HepG2 (cell line): ENCODE results near the gene NBL1. TPM values are rescaled to one million over a fixed set of nuclear protein-coding genes. Genes with fewer than 3 reads are reported as not detected.

Source experiments
- ATAC-seq: fragments of 200-7000 bp; cut with Tn5 transposase; 3 replicates; pipeline ENCODE4 v1.9.1; 2020; ENCODE audit warnings: mild to moderate bottlenecking, moderate library complexity
- BruUV-seq: library from RNA; stranded (reverse); fragments of 400-500 nt; replicated peaks from 2 replicates; lab custom pipeline; 2021; lab: Mats Ljungman, UMichigan
- CTCF ChIA-PET: fragments of 300-600 bp; formaldehyde crosslinking; extraction: SDS; loops from one replicate; lab custom pipeline; 2021; ENCODE audit warnings: low total read pairs, inconsistent platforms, low intra/inter-chr PET ratio; lab: Yijun Ruan, JAX
- POLR2A ChIA-PET: fragments of 350-600 bp; sonication (Branson Sonifier 250); formaldehyde crosslinking; loops from one replicate; lab custom pipeline; 2020; ENCODE audit warnings: antibody characterized with exemption, inconsistent platforms; lab: Yijun Ruan, JAX
- DNase-seq: peaks from one replicate; pipeline ENCODE4 v3.0.0-alpha.2; 2015; ENCODE audit warnings: low spot score
- FAIRE-seq: peaks from 3 replicates; lab custom pipeline; 2011; peaks lifted over from hg19 to GRCh38; lab: Jason Lieb, UNC
- H2AFZ ChIP-seq: one replicate; pipeline ENCODE4 v1.6.1; 2011; ENCODE audit warnings: low read length, inconsistent platforms
- H3K27ac ChIP-seq: fragments of 300-600 bp; 3 replicates; pipeline ENCODE4 v1.8.0; 2011; ENCODE audit warnings: mixed run types, mild to moderate bottlenecking, mixed read lengths, low read length, inconsistent platforms; ENCODE audit not compliant: insufficient read depth; ENCODE audit errors: extremely low read length
- H3K27me3 ChIP-seq, 2 experiments: fragments of 200-600 bp in 1 of 2; 2 replicates in 1 of 2; 3 replicates in 1 of 2; pipeline versions ENCODE4 v1.6.0 to v1.8.0; 2011; ENCODE audit warnings: low read length in 2 of 2, mild to moderate bottlenecking in 2 of 2, moderate library complexity in 2 of 2, inconsistent platforms in 1 of 2; ENCODE audit not compliant: insufficient read depth in 2 of 2, control insufficient read depth in 1 of 2
- H3K36me3 ChIP-seq, 2 experiments: fragments of 200-600 bp in 1 of 2; replicated peaks in 1 of 2; 2 replicates in 1 of 2; 3 replicates in 1 of 2; pipeline versions ENCODE4 v1.5.1 to v1.8.0; 2011; ENCODE audit warnings: low read length in 2 of 2, inconsistent platforms in 1 of 2; ENCODE audit not compliant: insufficient read depth in 2 of 2, control insufficient read depth in 1 of 2
- H3K4me1 ChIP-seq: 2 replicates; pipeline ENCODE4 v1.5.1; 2012; ENCODE audit warnings: low read length, inconsistent platforms; ENCODE audit not compliant: insufficient read depth
- H3K4me2 ChIP-seq: 2 replicates; pipeline ENCODE4 v1.6.0; 2011; ENCODE audit warnings: low read depth, low read length, inconsistent platforms
- H3K4me3 ChIP-seq, 3 experiments: fragments of 200-600 bp in 1 of 3; sonication (generic), shearing (Covaris generic) in 1 of 3; replicated peaks in 1 of 3; 2 replicates each; pipeline ENCODE4 v1.5.1; 2011 to 2016; ENCODE audit warnings: low read length in 3 of 3, inconsistent platforms in 2 of 3, low read depth in 2 of 3, mild to moderate bottlenecking in 2 of 3, control low read depth in 1 of 3, mixed read lengths in 1 of 3; ENCODE audit not compliant: insufficient read depth in 1 of 3
- H3K79me2 ChIP-seq: one replicate; pipeline ENCODE4 v1.6.1; 2011; ENCODE audit warnings: low read length, inconsistent platforms; ENCODE audit not compliant: insufficient read depth
- H3K9ac ChIP-seq: 2 replicates; pipeline ENCODE4 v1.6.0; 2011; ENCODE audit warnings: mild to moderate bottlenecking, low read depth, low read length, inconsistent platforms; ENCODE audit not compliant: insufficient read depth
- H3K9me3 ChIP-seq: 2 replicates; pipeline ENCODE4 v1.5.1; 2012; ENCODE audit warnings: mild to moderate bottlenecking, low read length
- H4K20me1 ChIP-seq: 2 replicates; pipeline ENCODE4 v1.6.0; 2011; ENCODE audit warnings: inconsistent platforms, mild to moderate bottlenecking, low read length, moderate library complexity; ENCODE audit not compliant: insufficient read depth
- KAT7 ChIP-seq: IDR thresholded peaks from 2 replicates; pipeline ENCODE4 v1.6.1; 2018; ENCODE audit warnings: borderline replicate concordance, missing compliant biosample characterization
- MTF2 ChIP-seq: sonication (generic); formaldehyde crosslinking; IDR thresholded peaks from 2 replicates; pipeline ENCODE4 v1.5.0; 2020; ENCODE audit warnings: missing genetic modification reagents, borderline replicate concordance
- PPARG ChIP-seq: conservative IDR thresholded peaks from 2 replicates; pipeline ENCODE4 v1.6.1; 2016; ENCODE audit warnings: missing biosample characterization, missing genetic modification reagents
- TSC22D2 ChIP-seq: sonication (generic); formaldehyde crosslinking; IDR thresholded peaks from 2 replicates; pipeline ENCODE4 v1.5.1; 2020; ENCODE audit warnings: missing genetic modification reagents, mild to moderate bottlenecking, borderline replicate concordance
- ZNF205 ChIP-seq: IDR thresholded peaks from 2 replicates; pipeline ENCODE4 v1.6.1; 2018; ENCODE audit warnings: missing biosample characterization, missing genetic modification reagents
- ZNF317 ChIP-seq: sonication (generic); formaldehyde crosslinking; IDR thresholded peaks from 2 replicates; pipeline ENCODE4 v1.5.0; 2020; ENCODE audit warnings: mild to moderate bottlenecking, missing genetic modification reagents
- ZNF605 ChIP-seq: sonication (generic); formaldehyde crosslinking; IDR thresholded peaks from 2 replicates; pipeline ENCODE4 v1.8.0; 2022; ENCODE audit warnings: mild to moderate bottlenecking, missing genetic modification reagents
- ZNF607 ChIP-seq: sonication (generic); formaldehyde crosslinking; IDR thresholded peaks from 2 replicates; pipeline ENCODE4 v1.5.1; 2020; ENCODE audit warnings: missing genetic modification reagents, mild to moderate bottlenecking, borderline replicate concordance
- ZNF878 ChIP-seq: sonication (generic); formaldehyde crosslinking; IDR thresholded peaks from 2 replicates; pipeline ENCODE4 v1.8.1; 2023; ENCODE audit warnings: mild to moderate bottlenecking, missing genetic modification reagents, moderate library complexity
- WGBS: methylation state at CpG from one replicate; pipeline ENCODE4 v1.1.6; 2017; ENCODE audit warnings: low lambda C conversion rate; 5-methylcytosine and 5-hydroxymethylcytosine counted together
- in situ Hi-C: cut with HindIII; loops from 2 replicates; pipeline ENCODE4 v1.10.0; 2017; ENCODE audit warnings: low pct_unique_long_range_greater_than_20kb; ENCODE audit not compliant: extremely low pct_ligation_motif_present
- intact Hi-C: fragments of 100-400 bp; cut with micrococcal nuclease; formaldehyde crosslinking; loops from one replicate; pipeline ENCODE4 v1.10.0; 2022; ENCODE audit not compliant: unreplicated experiment
- polyA plus RNA-seq, 8 experiments: library from polyadenylated mRNA; depleted of rRNA in 3 of 8; stranded (reverse) in 7 of 8; unstranded in 1 of 8; fragments of >200 nt; fragmentation: Illumina TruSeq in 4 of 8; extraction: Trizol in 4 of 8; gene quantifications; 2 replicates each; pipeline versions ENCODE4 v1.2.1 to v1.2.3, GENCODE V29; 2011 to 2016; ENCODE audit warnings: low read depth in 4 of 8, missing spikeins in 1 of 8, mixed read lengths in 1 of 8; ENCODE audit not compliant: insufficient read depth in 1 of 8
- total RNA-seq, 5 experiments: library from RNA; depleted of rRNA; stranded (reverse); fragments of >200 nt; fragmentation: Illumina TruSeq; extraction: Trizol; gene quantifications; 2 replicates each; pipeline ENCODE4 v1.2.3, GENCODE V29; 2016; ENCODE audit warnings: low read depth in 1 of 5

NBL1 gene
- total and polyA plus RNA-seq, 2 of the 13 experiments (the other 11 are each of a cell fraction or from before 2014, with no cell fraction given) = 2.7 to 13.8 TPM

DNA sequence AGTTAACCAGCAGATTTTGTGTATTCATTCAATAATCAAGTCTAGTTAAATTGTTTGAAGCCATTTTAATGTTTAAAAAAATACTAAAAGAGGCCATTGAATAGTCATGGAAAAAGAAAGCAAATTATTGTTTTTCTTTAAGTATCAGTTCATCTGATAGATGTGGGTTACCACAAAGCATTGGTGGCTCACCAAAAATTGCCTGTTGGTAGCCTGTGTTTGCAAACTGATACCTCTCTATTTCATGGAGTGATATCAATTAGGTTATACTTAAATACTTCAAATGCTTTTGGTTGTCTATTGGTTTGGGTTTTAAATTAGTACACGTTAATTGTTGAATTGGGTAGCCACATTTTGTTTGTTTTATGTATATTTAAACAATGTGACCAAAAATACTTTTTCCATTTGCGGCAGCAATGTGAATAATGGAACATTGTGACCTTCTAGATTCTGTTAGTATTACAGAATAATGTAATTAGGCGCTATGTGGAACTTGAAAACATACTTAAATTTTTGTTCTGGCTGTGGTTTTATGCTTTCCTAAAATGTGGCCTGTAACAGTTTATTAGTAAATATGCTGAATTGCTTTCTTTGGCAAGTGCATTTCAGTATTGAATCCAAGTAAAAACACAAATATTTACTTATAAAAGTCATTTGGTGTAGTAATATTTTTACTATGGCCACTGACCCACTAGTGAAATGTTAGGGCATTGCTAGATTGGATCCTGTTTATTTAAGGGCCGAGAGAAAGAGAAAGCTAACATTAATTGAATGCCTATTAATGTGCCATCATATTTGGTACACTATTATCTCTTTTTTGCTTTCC is 37.1 kb upstream of the NBL1 start:
- Histone ChIP-seq H4K20me1 (no peaks in the 10 kb centered on the region), H3K4me2 (no peak overlapping the region), H3K27ac (no peak overlapping the region), H2AFZ (no peak overlapping the region), H3K9ac (no peak overlapping the region), H3K79me2 (peaks cover 66% of the 10 kb centered on the region), H3K27me3 (no peaks in the 10 kb centered on the region)
- no peak for ATAC-seq
- intact Hi-C loops = no loop called here
- CTCF ChIA-PET = no interaction called here
- FAIRE-seq = no peak
- POLR2A ChIA-PET = interaction anchor here (1.6 kb wide), 1 partner anchor 10 kb away, joined by 4 read pairs; a partner anchor contains a TSS
- BruUV-seq = no TSS peak
- TF ChIP-seq PPARG (CRISPR knock-in tag) = no peak
- no peak for TF ChIP-seq ZNF317 (CRISPR knock-in tag)
- TF ChIP-seq ZNF605 (CRISPR knock-in tag) = no peak
- TF ChIP-seq ZNF607 = no peak
- no peak for TF ChIP-seq MTF2 (CRISPR knock-in tag)
- TF ChIP-seq ZNF878 (CRISPR knock-in tag) = no peak
- TF ChIP-seq TSC22D2 (CRISPR knock-in tag) = no peak
- TF ChIP-seq KAT7 (CRISPR knock-in tag) = no peak
- no peak for TF ChIP-seq ZNF205 (CRISPR knock-in tag)
- TF ChIP-seq, all 625 proteins: peak for 0
- H3K9me3 ChIP-seq = no peaks in the 10 kb centered on the region
- peaks cover 38% of the 10 kb centered on the region for H3K4me1 ChIP-seq
- WGBS = 93% methylated on average over 4 of the region's 4 CpGs
- peaks cover 2 to 10% of the 10 kb centered on the region in 2 experiments; a peak in 3 of 5 replicates for H3K36me3 ChIP-seq
- in situ Hi-C loops = no loop called here
- DNase-seq = no peak
- no peak overlapping the region for H3K4me3 ChIP-seq
